GM21423 (cell line): ENCODE measurements around the gene NUP214.

Source experiments
- ATAC-seq: cut with Tn5 transposase; IDR thresholded peaks from one replicate; pipeline ENCODE4 v1.9.1; 2021; ENCODE audit warnings: mild to moderate bottlenecking, moderate library complexity; ENCODE audit not compliant: unreplicated experiment

The NUP214 gene

GRCh38 chr9:131125288-131126058 lies at the start of gene NUP214:
TSS of gene NUP214 (plus strand) at chr9:131125586. CDS start at chr9:131125705, 119 bp downstream.
- ATAC-seq = peak; percentile 97

- ATAC-seq = no peak
Measured at GRCh38 chr9:131076347-131077195, 48.8 kb upstream of the NUP214 start.

DNA sequence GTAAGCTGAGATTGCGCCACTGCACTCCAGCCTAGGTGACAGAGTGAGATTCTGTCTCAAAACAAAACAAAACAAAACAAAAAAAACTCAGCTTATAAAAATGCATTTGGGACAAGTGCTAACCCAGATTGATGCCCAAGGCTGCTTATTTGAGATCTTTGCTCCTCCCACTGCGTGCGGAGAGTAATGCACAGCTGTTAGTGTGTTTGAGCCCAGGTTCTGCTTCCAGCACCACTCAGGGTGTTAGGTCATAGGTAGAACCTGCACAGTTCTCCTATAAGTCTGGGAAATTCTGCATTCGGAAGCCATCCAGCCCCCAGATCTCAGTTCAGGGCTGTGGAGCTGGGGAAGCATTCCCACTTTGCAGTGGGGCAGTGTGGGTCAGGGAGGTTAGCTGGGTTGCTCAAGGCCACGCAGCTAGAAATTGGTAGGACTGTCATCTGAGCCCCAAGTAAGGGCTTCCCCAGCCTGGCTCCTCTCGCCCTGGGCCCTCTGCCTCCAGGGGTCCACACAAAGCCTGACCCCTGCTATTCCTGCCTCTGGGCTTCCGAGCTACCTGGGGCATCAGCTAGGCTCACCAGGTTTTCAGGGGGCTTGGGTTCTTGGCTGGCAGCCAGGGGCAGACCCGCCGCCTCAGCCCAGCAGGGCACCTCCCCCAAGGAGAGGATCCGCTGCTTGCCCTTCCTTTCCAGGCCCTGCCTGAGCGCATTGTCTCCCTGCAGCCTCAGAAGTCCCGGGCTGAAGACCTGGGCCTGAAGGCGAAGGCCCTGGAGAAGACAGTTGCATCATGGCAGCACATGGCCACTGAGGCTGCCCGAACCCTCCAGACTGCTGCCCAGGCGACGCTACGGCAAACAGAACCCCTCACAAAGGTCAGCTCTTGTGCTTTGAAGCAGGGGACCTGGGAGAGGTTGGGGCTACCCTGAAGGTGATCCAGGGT lies 46.7 kb upstream of the NUP214 start:
- ATAC-seq = no peak

DNA sequence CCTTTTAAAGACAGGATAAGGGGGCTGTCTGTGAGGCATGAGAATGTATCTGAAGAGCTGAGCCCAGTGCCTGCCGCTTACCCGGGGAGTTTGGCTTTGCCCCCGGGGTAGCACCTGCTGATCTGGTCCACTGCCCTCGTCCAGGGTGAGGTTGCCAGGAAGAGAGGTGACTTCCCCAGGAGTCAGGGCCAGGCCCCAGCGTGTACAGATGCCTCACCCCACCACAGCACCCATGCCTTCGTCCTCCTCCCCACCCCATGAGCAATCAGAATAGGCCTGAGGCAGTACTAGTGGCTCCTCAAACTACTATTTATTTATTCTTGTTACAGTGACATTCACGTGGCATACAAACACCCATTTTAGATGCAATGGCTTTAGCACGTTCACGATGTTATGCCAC lies 44.8 kb upstream of the NUP214 start:
- no peak for ATAC-seq

DNA sequence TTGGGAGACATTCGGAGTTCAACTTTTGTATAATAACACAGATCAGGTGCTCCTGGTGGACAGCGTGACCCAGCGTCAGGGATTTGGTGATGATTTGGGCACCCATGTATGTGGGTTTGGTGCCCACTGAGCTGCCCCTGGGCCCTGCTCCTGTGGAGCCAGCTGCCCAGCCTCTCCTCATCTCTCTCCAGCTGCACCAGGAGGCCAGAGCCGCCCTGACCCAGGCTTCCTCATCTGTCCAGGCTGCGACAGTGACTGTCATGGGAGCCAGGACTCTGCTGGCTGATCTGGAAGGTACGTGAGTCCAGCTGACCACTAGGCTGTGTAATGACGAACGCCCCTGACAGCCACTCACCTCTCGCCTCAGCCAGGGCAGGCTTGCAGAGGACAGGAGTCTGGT lies 43.5 kb upstream of the NUP214 start:
- no peak for ATAC-seq

DNA sequence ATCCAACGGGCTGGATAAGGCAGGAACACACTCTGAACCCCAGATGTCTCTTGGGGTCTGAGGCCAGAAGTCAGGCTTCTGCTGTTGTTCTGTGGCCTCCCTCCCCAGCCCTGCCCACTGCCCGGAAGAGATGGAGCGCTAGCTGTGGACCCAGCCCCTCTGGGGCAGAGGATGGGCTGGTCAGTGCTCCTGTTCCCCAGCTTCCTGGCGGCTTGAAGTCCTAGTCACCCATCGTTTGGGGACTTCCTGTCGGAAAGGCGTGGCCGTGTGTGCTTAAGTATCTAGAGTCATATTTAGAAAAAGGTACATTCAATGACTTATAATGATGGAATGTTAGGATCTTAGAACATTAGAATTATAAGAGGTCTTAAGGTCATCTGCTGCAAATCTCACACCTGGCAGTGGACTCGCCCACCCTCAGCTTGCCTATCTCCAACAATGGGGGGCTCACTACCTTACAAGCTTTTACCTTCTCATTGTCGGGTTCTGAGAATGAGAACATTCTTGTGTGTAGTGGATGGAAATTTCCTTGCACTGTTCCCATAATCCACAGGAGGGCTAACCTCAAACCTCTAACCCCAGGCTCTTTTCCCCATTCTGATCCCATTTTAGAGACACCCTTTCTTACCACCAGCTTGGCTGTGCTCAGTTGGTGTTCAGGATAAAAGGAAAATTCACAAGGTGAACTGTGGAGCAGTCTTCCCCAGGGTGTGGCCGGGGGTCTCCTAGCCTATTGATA lies 42.4 kb upstream of the NUP214 start:
- no peak for ATAC-seq

DNA sequence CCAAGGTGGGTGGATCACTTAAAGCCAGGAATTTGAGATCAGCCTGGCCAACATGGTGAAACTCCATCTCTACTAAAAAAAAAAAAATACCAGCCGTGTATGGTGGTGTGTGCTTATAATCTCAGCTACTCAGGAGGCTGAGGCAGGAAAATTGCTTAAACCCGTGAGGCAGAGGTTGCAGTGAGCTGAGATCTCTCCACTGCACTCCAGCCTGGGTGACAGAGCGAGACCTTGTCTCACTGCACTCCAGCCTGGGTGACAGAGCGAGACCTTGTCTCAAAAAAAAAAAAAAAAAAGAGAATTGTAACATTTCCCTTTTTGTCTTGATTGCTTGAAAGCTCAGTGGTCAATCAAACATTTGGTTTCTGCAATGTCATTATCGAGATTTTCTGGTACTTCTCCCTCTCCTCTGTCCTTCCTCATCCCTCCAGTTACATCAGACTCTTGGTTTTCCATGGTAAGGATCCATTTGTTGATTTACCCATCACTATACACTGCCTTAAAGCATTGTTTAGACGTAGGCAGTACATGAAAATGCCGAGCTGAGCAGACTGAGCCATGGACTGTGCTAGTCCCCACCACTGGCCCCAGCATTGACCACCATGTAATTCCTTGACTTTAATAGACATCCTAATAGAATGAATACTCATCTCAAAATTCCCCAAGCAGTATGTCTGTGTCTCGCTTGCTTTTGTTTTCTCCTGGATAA lies 40.6 kb upstream of the NUP214 start:
- no peak for ATAC-seq

- no peak for ATAC-seq
Measured at GRCh38 chr9:131085370-131086122, 39.8 kb upstream of the NUP214 start.

DNA sequence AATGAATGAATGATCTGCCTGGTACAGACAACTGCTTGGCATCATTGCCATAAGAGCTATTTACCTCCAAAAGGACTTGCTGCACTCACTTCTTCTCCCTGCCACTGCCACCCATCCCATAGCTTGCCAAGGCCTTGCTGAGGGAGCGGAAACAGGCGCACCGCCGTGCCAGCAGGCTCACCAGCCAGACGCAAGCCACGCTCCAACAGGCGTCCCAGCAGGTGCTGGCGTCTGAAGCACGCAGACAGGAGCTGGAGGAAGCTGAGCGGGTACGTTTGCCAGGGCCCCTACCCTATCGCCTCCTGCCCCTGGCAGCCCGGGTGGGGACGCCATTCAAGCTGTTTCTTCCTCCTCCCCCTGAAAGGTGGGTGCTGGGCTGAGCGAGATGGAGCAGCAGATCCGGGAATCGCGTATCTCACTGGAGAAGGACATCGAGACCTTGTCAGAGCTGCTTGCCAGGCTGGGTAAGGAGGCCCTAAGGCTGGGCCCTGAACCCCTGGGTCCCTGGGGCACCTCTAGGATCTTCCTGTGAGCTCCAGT lies 38.0 kb upstream of the NUP214 start:
- no peak for ATAC-seq

- no peak for ATAC-seq
Measured at GRCh38 chr9:131090025-131090787, 35.2 kb upstream of the NUP214 start.

GRCh38 chr9:131091352-131091992 lies 33.9 kb upstream of the NUP214 start:
- ATAC-seq = no peak

DNA sequence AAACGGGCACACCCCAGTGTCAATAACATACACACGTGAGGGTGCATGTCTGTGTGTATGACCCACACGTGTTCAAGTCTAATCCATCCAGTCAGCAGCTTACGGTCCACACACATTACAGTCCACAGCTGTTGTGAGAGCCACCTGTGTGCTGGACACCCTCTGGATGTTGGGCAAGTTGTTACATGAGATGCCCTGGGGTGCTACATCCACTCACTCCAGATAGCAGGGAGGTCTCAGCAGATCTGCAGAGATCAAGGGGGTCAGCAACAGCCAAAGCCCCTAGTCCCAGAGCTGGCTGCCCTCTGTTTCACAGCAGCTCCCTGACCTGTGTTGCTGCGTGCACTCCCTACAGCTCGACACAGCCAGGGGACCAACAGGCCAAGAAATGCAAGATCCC lies 33.4 kb upstream of the NUP214 start:
- no peak for ATAC-seq

- no peak for ATAC-seq
Measured at GRCh38 chr9:131092548-131093440, 32.6 kb upstream of the NUP214 start.

- ATAC-seq = no peak
Measured at GRCh38 chr9:131094015-131094414, 31.4 kb upstream of the NUP214 start.

DNA sequence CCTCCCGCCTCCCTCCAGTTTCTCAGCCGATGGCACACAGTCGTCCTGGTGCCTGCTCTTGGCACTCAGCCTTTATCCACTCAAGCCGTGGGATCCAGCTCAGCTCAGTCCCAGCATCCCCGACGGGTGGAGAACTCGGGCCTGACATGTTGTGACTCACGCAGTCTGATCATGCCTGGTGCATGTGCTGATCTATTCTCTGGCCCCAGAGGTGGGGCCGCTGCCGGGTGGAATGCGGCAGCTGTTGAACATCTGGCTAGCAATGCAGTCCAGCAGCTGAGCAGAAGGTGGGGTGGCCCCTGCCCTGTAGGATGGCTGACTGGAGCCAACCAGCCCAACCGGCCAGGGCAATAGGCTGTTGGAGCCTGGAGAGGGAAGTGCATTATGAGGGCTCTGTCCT lies 30.8 kb upstream of the NUP214 start:
- ATAC-seq = no peak

DNA sequence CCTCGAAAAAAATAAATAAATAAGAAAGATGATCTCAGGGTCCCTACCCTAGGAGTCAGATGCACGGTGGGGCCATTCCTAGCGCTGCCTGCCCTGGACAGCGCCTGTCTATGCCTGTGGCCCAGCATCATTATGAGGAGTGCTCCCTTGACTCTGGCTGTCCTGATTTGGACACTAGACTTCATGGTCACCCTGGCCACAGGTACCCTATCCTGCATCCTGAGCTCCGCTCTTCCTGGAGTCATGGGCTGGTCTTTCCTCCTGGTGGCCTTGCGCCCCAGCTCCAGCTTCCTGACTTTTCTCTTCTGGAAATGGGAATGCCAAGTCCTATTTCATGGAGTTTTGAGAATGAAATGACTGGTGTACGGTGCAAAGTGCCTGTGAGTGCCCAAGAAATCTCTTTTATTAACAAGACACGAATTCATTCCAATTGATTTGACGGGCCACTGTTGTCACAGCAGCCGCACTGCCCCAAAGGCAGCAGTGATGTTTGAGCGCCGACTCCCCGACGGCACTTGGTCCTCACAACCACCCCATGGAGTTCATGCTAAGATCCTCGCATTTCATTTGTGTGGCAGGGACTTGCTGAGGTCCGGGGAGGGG lies 29.6 kb upstream of the NUP214 start:
- ATAC-seq = no peak
